GM23248 (cell line): Measurements from ENCODE around the gene BPIFB3.
"Not testable (repeated sequence)": the region's sequence is repeated elsewhere in the genome, so short reads cannot be mapped to it uniquely, and the experiment has no call there.

Source experiments
- EZH2 ChIP-seq: fragments of 200-600 bp; sonication (generic); IDR thresholded peaks from 2 replicates; pipeline ENCODE4 v1.6.1; 2018; ENCODE audit warnings: antibody characterized with exemption, mild to moderate bottlenecking; ENCODE audit not compliant: insufficient read depth, poor library complexity, severe bottlenecking
- EZH2phosphoT487 ChIP-seq: fragments of 200-600 bp; sonication (generic); IDR thresholded peaks from 2 replicates; pipeline ENCODE4 v1.6.1; 2018; ENCODE audit warnings: antibody characterized with exemption, moderate library complexity, mild to moderate bottlenecking, low read depth; ENCODE audit not compliant: insufficient read depth

DNA sequence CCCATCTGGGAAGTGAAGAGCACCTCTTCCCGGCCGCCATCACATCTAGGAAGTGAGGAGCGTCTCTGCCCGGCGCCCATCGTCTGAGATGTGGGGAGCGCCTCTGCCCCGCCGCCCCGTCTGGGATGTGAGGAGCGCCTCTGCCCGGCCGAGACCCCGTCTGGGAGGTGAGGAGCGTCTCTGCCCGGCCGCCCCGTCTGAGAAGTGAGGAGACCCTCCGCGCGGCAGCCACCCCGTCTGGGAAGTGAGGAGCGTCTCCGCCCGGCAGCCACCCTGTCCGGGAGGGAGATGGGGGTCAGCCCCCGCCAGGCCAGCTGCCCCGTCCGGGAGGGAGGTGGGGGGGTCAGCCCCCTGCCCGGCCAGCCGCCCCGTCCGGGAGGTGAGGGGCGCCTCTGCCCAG, 61.8 kb downstream of the BPIFB3 start:
- TF ChIP-seq EZH2, EZH2phosphoT487: not testable (repeated sequence)
